Placental epithelial cell (primary cell): ENCODE data around the gene ZNF615. TPM values are rescaled to one million over a fixed set of nuclear protein-coding genes. Genes with fewer than 3 reads are reported as not detected.

ENCODE experiments used
- total RNA-seq: library from RNA; depleted of rRNA; stranded (reverse); fragments of >200 nt; gene quantifications from 2 replicates; pipeline ENCODE4 v1.2.3, GENCODE V29; 2012

The ZNF615 gene
- total RNA-seq: 6.7 and 15.3 TPM in 2 replicates

DNA sequence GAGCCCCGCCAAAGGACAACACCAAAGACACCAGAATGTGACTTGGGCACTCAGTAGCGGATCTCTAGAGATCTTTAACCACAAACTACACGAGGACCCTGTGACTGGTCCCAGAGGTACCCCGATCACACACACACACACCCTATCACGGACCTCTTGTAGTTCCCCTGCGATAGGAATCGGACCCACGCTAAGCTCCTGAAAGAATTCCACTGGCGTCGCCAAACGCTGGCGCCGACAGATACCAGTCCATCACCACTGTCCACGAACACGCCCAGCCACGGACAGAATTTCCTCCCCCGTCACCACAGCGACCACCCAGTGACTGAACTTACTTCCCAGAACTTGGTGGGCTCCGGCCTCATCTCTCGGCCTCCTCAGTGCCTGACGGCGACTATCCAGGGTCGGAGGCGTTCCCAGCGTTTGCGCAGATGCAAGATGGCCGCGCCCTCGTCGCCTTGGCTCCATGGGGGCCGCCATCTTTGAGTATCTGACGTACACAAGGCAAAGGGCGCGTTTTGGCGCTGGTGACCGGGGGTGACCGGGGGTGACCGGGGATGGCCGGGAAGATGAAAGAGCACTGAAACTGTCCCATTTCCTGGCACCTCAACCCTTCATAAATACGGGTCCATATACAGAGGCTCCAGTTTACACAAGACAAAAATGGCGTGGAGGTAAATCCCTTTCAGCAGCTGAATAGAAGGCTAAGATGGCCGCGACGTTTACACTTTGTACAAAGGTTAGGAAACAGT is at the start of gene ZNF615:
Gene ZNF615, minus strand, starts transcription at position 406 of the 752 bp plus-strand sequence. CDS start 4,500 bp downstream, outside the sequence.

DNA sequence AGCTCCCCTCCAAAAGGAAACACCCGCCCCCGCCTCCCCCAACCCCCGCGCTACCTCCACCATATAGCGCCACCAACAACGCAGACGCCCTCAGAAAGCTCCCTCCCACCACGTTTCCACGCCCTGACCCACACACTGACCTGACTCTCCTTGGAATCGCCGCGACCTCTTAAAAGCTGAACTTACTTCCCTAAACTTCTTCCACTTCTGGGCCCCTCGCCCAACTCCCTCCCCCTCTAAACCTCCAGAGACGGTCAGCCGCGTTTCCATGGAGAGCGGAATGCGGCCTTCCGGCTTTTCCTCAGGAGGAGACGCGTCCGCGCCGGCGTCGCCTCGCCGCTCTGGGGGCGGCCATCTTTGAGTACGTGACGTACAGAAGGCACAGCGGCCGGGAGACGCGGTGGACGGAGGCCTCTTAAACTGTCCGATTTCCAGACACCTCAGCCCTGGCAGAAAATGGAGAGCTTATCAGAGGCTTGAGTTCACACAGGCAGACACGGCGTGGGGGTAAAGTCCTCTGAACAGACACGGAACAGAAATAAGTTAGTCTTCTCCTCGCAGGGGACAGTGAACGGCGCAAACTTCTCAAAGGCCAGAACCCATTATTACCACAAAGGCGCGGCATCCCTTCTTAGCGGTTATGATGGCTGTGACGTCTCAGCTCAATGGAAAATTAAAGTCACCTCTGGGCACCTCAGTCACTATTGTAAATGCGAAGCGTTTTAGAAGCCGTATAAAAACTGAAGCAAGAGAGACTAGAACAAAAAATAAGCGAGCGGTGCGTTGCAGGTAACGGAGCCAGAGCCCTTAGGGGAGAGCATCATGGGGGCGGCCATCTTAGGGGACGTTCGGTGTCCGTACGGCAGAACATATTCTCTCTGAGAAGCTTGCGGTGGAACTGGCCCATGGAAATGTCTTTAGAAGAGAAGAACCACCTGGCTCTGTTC is 40.8 kb upstream of the ZNF615 start, which contains the start of gene ZNF432:
Gene ZNF432, minus strand, starts transcription at position 284 of the 947 bp plus-strand sequence. CDS start 1,970 bp downstream, outside the sequence.

DNA sequence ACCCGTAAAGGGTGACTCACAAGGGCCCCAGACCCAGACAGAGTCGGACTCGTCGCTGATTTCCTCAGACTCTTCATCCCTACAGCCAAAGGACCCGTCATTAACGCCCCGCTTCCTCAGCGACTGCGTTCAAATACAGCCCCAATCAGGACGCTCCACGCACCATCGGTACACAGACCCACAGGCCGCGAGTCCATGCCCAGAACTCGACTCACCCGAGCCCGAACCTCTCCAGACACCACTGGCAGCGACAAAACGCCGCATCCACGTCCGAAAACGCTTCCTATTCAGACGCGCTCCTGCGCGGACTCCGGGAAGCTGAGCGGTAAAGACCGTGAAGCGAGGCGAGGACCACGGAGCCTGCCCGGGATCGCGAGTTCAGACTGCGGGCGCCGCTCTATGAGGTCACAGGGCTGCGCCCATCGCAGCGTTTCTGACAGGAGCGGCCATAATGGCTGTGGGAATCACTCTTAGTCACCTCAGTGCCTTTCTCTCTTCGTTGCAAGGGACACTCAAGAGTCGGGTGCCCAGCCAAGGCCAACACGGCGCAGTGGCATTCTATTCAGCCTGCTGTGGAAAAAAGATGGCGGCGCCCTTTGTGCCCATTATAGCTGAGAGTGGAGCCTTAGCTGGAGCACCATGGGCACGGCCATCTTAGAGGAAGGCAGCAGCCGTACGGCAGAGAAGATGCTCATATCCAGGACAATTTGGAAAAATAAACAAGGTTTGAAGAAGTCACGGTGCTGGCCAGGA is 20.2 kb upstream of the ZNF615 start, which contains the start of gene ZNF614:
Gene ZNF614, minus strand, starts transcription at position 353 of the 753 bp plus-strand sequence. CDS start 2,634 bp downstream, outside the sequence.

DNA sequence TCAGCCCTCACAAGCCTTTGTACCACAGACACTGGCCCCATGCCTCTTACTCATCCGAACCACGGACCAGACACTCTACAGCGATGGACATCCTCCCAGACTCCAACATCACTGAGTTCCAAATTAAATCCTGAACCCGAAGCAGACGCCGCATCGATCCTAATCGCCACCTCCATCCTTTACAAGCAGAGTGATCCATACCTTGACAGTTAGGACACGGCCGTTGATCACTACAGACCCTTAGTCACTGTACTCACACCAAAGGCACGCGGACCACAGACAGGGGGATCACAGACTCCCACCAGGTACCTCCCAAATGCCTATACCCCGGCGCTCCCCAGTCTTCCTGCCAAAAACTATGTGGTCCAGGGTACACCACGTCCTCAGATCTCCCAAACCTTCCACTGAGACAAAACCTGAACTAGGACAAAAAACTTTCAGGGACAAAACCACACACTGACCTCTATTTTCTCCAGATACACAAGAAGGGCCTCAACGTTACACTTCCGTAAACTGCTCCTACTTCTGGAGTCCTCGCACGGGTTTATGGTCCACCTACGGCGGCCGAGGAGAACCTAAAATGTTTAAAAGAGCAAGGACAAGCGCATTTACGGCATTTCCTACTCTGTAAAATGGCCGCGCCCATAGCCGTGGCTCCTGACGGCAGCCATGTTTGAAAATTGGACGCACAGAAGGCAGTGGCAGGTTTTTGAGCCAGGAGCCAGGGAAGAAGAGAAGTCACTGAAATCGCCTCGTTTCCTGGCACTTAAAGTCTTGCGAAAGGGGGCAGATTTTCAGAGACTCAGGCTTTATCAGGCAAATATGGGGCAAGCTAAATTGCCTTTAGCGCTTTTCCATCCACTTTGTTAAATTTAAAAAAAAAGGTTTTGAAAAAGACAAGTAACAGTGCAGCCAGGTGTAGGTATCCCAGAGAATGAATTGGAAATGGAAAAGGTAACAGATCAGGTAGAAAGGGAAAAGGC is 21.4 kb downstream of the ZNF615 start, which contains the start of gene ZNF350:
Gene ZNF350, minus strand, starts transcription at position 532 of the 983 bp plus-strand sequence. CDS start 12,480 bp downstream, outside the sequence.

Other genes starting within 250 kb of the ZNF615 start
- gene FPR2, start 247.0 kb downstream of the ZNF615 start, total RNA-seq: not detected in 2 replicates
- gene FPR3, start 213.1 kb downstream of the ZNF615 start, total RNA-seq: not detected in 2 replicates
- 8.4 and 13.0 TPM in 2 replicates for gene ZNF577, start 120.3 kb downstream of the ZNF615 start, total RNA-seq
- gene ZNF649, start 103.2 kb downstream of the ZNF615 start, total RNA-seq: 6.4 and 7.1 TPM in 2 replicates
- gene ZNF613, start 80.7 kb downstream of the ZNF615 start, total RNA-seq: 6.5 and 7.9 TPM in 2 replicates
- gene ZNF350, start 21.4 kb downstream of the ZNF615 start, total RNA-seq: 10.3 and 16.5 TPM in 2 replicates
- gene ZNF614, start 20.2 kb upstream of the ZNF615 start, total RNA-seq: 11.3 and 13.0 TPM in 2 replicates
- gene ZNF432, start 40.6 kb upstream of the ZNF615 start, total RNA-seq: 8.7 and 12.2 TPM in 2 replicates
- gene ZNF841, start 87.6 kb upstream of the ZNF615 start, total RNA-seq: 25.5 and 26.2 TPM in 2 replicates
- gene ZNF616, start 131.7 kb upstream of the ZNF615 start, total RNA-seq: 9.8 and 20.0 TPM in 2 replicates
- 8.8 and 27.9 TPM in 2 replicates for gene ZNF836, start 163.4 kb upstream of the ZNF615 start, total RNA-seq
- 199 and 329 TPM in 2 replicates for gene PPP2R1A, start 181.8 kb upstream of the ZNF615 start, total RNA-seq